ENCODE results near the gene TNC. TPM values are rescaled to one million over a fixed set of nuclear protein-coding genes. Genes with fewer than 3 reads are reported as not detected.

The TNC gene
- total RNA-seq, 2 donors from 2014 or later = 35.4 to 92.5 TPM

DNA sequence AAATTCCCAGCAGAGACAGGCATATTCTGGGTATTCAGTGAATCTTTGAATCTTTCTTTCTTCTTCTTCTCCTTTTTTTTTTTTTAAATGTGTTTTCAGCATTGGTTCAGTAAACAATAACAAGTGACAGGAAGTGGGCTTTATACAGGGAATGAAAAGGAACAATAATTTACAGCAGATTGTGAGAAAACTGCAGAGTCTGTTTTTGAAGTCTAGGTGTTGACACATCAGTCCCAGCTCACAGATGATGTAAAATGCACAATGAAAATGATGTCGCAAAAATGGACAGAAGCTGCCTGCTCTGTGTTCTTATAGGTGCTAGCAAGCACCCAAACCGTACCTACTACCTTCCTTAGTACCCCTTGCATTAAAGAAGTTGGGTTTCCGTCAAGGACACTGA, 38.8 kb downstream of the TNC start:
- no peak for TF ChIP-seq POLR2AphosphoS5 (IDR thresholded peaks at IDR 0.05)
- TF ChIP-seq, protein P1, sequence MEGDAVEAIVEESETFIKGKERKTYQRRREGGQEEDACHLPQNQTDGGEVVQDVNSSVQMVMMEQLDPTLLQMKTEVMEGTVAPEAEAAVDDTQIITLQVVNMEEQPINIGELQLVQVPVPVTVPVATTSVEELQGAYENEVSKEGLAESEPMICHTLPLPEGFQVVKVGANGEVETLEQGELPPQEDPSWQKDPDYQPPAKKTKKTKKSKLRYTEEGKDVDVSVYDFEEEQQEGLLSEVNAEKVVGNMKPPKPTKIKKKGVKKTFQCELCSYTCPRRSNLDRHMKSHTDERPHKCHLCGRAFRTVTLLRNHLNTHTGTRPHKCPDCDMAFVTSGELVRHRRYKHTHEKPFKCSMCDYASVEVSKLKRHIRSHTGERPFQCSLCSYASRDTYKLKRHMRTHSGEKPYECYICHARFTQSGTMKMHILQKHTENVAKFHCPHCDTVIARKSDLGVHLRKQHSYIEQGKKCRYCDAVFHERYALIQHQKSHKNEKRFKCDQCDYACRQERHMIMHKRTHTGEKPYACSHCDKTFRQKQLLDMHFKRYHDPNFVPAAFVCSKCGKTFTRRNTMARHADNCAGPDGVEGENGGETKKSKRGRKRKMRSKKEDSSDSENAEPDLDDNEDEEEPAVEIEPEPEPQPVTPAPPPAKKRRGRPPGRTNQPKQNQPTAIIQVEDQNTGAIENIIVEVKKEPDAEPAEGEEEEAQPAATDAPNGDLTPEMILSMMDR (IDR thresholded peaks at IDR 0.05) = no peak
- TF ChIP-seq POLR2A (IDR thresholded peaks at IDR 0.05) = no peak
- no peaks in the 10 kb centered on the region for H3K4me1 ChIP-seq (replicated peaks)
- no peak overlapping the region for H3K4me3 ChIP-seq
- no peaks in the 10 kb centered on the region for H3K36me3 ChIP-seq
- intact Hi-C loops (cut with DNase I) = no loop called here
- no peaks in the 10 kb centered on the region for H3K27me3 ChIP-seq (replicated peaks; ENCODE audit: insufficient read depth)
- DNase-seq (ENCODE audit: low spot score) = no peak
- H3K27ac ChIP-seq = no peak overlapping the region
- H3K9me3 ChIP-seq = no peaks in the 10 kb centered on the region
- WGBS = 67% methylated on average over 3 of the region's 3 CpGs

DNA sequence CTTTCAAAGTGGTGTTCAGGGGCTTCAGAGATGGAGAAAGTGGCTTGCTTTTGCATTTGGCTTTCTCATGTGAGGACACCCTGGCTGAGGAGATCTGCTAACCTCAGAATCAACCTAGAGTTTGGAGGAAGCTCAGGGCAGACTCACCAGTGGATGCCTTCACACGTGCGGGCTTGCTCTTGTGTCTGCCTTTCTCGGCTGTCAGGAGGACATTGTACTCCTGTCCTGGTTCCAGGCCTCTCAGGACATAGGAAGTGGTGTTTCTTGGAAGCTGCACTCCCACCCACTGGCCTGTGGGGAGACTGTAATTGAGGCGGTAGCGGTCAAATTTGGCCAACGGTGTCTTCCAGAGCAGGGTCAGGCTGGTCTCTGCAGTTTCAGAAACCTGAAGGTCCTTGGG, 44.5 kb downstream of the TNC start:
- Histone ChIP-seq H3K4me1 (replicated peaks) (no peaks in the 10 kb centered on the region), H3K9me3 (no peaks in the 10 kb centered on the region), H3K36me3 (no peaks in the 10 kb centered on the region), H3K4me3 (no peak overlapping the region), H3K27me3 (replicated peaks; ENCODE audit: insufficient read depth) (no peaks in the 10 kb centered on the region), H3K27ac (no peak overlapping the region)
- WGBS = 81% methylated on average over 6 of the region's 6 CpGs
- TF ChIP-seq POLR2A (IDR thresholded peaks at IDR 0.05) = no peak
- TF ChIP-seq, protein P1 (IDR thresholded peaks at IDR 0.05) = no peak
- DNase-seq (ENCODE audit: low spot score) = no peak
- intact Hi-C loops (cut with DNase I) = no loop called here

DNA sequence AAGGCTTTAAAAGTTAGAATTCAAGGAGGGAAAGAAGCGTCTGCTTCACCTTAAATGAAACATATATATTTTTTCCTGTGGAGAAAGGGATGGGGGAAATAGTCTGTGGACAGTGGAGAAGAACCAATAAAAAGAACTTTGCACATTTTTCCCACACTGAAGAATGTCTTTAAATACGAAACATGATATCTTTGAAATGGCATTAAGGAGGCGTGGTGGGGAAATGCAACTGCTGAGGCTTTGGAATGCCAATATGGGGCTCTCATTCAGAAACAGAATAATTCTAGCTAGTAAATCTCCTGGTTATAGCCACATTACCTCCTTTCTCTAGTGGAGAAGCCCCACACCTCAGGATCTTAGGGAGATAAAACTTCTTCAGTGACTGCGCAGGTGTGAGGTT, 46.8 kb downstream of the TNC start:
- no peak for DNase-seq (ENCODE audit: low spot score)
- Histone ChIP-seq H3K4me3 (no peak overlapping the region), H3K27me3 (replicated peaks; ENCODE audit: insufficient read depth) (no peaks in the 10 kb centered on the region), H3K27ac (no peak overlapping the region), H3K4me1 (replicated peaks) (no peaks in the 10 kb centered on the region), H3K36me3 (no peaks in the 10 kb centered on the region), H3K9me3 (no peaks in the 10 kb centered on the region)
- 53% methylated on average over 4 of the region's 4 CpGs for WGBS
- TF ChIP-seq POLR2A (IDR thresholded peaks at IDR 0.05) (no peak), POLR2AphosphoS5 (IDR thresholded peaks at IDR 0.05) (no peak)
- TF ChIP-seq, protein P1 (IDR thresholded peaks at IDR 0.05) = no peak
- intact Hi-C loops (cut with DNase I) = no loop called here

DNA sequence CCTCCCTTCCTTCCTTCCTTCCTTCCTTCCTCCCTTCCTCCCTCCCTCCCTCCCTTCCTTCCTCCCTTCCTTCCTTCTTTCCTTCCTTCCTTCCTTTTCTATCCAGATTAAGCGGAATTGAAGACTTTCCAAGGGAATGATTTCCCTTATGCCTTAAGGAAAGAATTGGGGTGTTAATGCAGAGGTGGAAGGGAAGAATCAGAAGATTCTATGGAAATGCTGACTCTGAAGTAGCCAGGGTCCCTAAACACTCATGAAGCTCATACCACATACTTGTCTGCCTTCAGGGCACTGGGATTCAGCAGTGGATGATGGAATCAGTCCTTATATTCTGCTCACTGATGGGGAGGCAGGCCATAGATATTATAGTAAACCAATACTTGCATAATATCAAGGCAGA, 48.2 kb downstream of the TNC start:
- H3K4me1 ChIP-seq (replicated peaks) = no peaks in the 10 kb centered on the region
- intact Hi-C loops (cut with DNase I) = loop anchor here (2.0 kb wide), 1 partner anchor 77 kb away; no protein-coding TSS in a partner anchor
- no peaks in the 10 kb centered on the region for H3K27me3 ChIP-seq (replicated peaks; ENCODE audit: insufficient read depth)
- no peak overlapping the region for H3K4me3 ChIP-seq
- WGBS = 93% methylated on average over 1 of the region's 1 CpG
- H3K36me3 ChIP-seq = no peaks in the 10 kb centered on the region
- H3K9me3 ChIP-seq = no peaks in the 10 kb centered on the region
- no peak for DNase-seq (ENCODE audit: low spot score)
- no peak for TF ChIP-seq POLR2A (IDR thresholded peaks at IDR 0.05)
- TF ChIP-seq, protein P1 (IDR thresholded peaks at IDR 0.05) = no peak
- no peak for TF ChIP-seq POLR2AphosphoS5 (IDR thresholded peaks at IDR 0.05)
- H3K27ac ChIP-seq = no peak overlapping the region

DNA sequence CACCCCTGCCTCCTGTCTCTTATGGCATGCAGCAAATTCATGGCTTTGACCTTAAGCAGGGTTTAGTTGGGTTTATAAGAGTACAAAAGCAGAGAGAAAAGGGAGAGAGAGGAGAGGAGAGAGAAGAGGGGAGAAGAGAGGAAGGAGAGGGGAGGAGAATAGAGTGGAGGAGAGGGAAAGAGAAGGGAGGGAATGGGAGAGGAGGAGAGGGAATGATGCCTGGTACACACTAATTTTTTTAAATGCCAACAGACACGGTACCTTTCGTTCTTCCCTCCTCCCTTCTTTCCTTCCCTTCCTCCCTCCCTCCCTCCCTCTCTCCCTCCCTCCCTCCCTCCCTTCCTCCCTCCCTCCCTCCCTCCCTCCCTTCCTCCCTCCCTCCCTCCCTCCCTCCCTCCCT, 48.7 kb downstream of the TNC start:
- WGBS = 64% methylated on average over 2 of the region's 2 CpGs
- H3K27ac ChIP-seq = no peak overlapping the region
- H3K9me3 ChIP-seq = no peaks in the 10 kb centered on the region
- H3K27me3 ChIP-seq (replicated peaks; ENCODE audit: insufficient read depth) = no peaks in the 10 kb centered on the region
- intact Hi-C loops (cut with DNase I) = loop anchor here (2.0 kb wide), 1 partner anchor 77 kb away; no protein-coding TSS in a partner anchor
- H3K4me1 ChIP-seq (replicated peaks) = no peaks in the 10 kb centered on the region
- DNase-seq (ENCODE audit: low spot score) = no peak
- H3K4me3 ChIP-seq = no peak overlapping the region
- H3K36me3 ChIP-seq = no peaks in the 10 kb centered on the region
- no peak for TF ChIP-seq POLR2AphosphoS5 (IDR thresholded peaks at IDR 0.05)

All from prostate gland (tissue), 2 donors.